HTR-8/SVneo (cell line): Measurements from ENCODE around the gene ALOX12B.
"Not testable (repeated sequence)": the region's sequence is repeated elsewhere in the genome, so short reads cannot be mapped to it uniquely, and the experiment has no call there.

Experiments
- DNase-seq: peaks from one replicate; pipeline ENCODE4 v3.0.0; 2011; ENCODE audit warnings: low spot score, mixed read lengths; ENCODE audit not compliant: insufficient read length
- FAIRE-seq: peaks from 2 replicates; lab custom pipeline; 2011; peaks lifted over from hg19 to GRCh38; lab: Jason Lieb, UNC

The ALOX12B gene

DNA sequence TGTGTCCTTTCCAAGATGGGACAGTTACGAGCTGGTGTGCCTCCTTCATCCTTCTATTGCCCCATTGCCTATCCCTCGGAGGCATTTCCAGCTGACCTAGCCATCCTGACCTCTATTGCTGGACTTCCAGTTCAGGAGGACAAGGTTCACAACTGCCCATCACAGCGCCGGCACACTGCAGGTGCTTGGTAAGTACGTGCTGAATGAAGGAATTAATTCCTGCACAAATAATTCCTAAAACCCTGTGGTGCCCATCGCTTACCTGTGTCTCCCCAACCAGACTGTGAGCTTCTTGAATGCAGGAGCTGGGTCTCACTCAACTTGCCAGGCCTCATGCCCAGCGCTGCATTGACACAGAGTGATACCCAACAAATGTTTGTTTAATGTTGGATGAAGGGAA is 35.7 kb downstream of the ALOX12B start:
- FAIRE-seq (peak; percentile 63), DNase-seq (no peak)

DNA sequence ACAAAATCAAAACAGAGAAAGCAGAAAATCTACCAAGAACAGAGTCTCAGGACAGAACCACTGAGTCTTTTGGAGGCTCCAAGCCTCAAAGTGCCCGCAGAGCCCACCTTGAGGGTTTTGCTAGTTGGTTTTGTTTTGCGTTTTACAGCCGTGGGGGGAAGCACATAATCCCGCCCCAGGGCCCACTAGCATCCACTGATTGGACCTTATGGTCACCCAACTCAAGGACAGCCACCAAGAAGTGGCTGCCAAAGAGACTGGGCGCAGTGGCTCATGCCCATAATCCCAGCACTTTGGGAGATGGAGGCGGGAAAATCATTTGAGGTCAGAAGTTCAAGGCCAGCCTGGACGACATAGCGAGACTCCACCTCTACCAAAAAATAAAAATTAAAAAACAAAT is 38.8 kb downstream of the ALOX12B start:
- DNase-seq: no peak
- FAIRE-seq: no peak

DNA sequence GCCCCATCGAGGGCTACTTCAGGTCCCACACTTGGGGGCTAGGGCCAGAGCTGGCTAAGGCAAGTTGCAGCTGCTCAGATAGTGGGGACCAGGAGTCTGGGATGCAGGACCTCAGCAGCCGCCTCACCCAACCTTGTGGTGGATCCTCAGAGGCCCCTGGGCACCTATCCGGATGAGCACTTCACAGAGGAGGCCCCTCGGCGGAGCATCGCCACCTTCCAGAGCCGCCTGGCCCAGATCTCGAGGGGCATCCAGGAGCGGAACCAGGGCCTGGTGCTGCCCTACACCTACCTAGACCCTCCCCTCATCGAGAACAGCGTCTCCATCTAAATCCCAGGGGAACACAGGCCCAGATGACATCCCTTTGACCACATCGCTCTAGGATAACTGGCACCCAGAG is 39.3 kb downstream of the ALOX12B start:
- no peak for DNase-seq
- no peak for FAIRE-seq

DNA sequence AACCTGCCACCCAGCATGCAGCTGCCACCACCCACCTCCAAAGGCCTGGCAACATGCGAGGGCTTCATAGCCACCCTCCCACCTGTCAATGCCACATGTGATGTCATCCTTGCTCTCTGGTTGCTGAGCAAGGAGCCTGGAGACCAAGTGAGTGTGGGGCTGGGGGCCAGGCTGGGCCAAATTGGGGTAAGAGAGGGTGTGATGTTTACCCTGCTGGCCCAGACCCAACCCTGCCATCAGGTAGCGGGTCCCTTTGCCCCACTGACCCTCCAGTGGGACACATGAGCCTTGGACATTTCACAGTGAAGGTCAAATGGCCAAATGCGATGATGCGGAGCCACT is 39.8 kb downstream of the ALOX12B start:
- DNase-seq: no peak
- FAIRE-seq: no peak

DNA sequence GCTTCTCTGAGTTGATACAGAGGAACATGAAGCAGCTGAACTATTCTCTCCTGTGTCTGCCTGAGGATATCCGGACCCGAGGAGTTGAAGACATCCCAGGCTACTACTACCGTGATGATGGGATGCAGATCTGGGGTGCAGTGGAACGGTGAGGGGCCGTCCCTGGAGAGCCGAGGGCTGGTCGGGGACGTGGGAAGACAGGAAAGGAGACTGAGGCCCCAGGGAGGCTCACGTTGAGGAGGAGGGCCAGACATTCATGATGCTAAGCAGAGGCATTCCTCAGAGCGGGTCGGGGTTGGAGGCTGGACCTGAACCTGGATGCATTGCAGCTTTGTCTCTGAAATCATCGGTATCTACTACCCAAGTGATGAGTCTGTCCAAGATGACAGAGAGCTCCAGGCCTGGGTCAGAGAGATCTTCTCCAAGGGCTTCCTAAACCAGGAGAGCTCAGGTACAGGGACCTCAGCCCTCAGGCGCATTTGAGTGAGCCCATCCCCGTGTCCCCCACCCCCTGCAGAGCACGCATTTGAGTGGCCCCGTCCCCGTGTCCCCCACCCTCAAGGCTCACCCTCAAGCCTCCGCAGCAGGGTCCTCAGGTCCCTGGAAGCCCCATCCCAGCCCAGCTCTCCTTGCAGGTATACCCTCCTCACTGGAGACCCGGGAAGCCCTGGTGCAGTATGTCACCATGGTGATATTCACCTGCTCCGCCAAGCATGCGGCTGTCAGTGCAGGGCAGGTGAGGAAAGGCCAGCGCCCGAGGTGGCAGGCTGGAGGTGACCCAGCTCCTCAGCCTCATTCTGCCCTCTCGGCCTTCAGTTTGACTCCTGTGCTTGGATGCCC is 40.4 kb downstream of the ALOX12B start:
- FAIRE-seq (no peak), DNase-seq (no peak)

DNA sequence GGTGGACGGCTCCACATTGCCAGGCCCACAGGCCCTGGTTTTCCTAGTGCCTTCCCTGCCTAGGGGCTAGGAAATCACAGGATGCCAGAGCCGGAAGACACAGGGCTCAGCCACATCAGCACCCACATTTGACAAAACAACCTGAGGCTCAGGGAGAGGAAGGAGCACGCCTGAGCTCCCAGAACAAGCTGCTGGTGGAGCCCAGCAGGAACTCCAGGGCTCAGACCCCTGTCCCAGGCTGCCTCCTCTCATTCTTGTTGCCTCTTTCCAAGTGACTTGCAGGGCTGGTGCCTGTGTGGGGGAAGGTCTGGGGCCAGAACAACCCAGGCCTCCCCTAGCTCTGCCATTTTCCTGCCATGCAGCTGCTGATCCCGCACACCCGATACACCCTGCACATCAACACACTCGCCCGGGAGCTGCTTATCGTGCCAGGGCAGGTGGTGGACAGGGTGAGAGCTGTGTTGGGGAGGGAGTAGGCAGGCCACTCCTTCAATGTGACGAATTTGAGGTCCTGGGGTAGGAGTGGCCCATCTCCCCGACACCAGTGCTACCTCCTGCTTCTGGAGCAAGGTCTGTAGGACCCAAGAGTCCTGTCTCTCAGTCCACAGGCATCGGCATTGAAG is 41.1 kb downstream of the ALOX12B start:
- DNase-seq (no peak), FAIRE-seq (no peak)

DNA sequence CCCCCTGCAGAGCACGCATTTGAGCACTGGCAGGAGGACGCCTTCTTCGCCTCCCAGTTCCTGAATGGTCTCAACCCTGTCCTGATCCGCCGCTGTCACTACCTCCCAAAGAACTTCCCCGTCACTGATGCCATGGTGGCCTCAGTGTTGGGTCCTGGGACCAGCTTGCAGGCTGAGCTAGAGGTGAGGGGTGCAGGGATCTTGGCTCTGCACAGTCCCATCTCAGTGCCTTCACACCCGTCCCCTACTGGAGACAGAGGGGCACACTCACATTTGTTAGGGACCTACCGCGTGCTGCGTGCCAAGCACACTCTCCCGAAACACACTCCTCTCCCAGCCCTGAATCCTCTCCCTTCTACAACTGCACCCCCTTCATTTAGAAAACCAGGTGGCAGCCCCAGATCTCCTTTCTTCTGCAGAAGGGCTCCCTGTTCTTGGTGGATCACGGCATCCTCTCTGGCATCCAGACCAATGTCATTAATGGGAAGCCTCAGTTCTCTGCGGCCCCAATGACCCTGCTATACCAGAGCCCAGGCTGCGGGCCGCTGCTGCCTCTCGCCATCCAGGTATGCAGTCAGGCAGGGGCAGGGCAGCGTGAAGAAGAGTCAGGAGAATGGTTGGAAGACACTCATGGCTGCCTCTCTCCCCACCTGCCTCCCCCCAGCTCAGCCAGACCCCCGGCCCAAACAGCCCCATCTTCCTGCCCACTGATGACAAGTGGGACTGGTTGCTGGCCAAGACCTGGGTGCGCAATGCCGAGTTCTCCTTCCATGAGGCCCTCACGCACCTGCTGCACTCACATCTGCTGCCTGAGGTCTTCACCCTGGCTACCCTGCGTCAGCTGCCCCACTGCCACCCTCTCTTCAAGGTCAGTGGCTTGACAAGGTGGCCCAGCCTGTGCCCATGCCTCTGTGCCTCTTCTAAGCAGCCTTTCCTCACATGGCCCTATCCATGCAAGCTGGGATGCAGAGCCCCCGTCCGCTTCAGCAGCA is 42.4 kb downstream of the ALOX12B start:
- no peak for DNase-seq
- FAIRE-seq: no peak

DNA sequence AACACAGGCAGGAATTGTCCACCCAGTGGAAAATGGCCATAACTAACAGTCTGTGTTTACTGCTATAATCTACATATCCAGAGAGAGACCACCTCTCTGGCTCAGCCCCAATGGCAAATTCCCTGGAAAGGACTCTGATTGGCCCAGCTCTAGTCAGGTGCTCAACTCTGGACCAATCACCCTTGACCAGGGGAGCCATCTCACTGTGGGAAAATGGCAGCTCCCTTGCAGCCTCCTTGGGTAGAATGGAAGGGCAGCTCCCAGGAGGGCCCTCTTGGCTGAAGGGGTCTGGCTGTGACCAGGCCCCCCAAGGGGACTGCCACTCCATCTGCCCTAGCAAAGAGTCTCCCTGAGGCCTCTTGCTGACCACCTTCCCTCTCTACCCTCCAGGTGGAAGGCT is 45.5 kb downstream of the ALOX12B start:
- FAIRE-seq (no peak), DNase-seq (no peak)

DNA sequence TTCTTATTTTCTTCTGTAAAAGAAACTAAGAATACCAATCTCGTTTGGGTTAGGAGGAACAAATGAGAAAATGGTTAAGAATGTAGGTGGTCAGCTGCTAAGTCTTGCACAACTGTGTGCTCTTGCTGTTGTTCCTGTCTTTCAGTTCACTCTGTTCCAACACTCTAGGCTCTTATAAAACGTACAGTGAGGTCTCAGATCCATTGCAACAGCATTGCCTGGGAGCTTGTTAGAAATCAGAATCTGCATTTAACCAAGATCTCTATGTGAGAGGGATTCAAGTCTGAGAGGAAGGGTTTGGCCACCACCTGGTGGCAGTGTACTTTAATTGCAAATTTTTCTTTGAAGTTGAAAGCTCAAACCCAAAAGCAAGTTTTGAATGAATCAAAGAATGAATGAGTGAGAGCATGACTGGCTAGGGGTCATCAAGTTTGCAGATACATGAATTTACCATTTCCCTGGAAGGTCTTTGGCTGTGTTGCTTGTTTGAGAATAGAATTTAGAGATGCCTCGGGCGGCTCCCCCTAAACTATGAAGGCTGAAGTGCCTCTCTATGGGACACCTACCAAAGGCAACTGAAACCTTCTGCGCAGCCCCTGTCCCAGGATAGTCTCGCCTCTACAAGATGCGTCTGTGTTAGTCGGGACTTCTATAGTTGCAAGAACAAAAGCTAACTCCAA is 46.1 kb downstream of the ALOX12B start:
- DNase-seq (peak; percentile 63), FAIRE-seq (peak; percentile 66)

DNA sequence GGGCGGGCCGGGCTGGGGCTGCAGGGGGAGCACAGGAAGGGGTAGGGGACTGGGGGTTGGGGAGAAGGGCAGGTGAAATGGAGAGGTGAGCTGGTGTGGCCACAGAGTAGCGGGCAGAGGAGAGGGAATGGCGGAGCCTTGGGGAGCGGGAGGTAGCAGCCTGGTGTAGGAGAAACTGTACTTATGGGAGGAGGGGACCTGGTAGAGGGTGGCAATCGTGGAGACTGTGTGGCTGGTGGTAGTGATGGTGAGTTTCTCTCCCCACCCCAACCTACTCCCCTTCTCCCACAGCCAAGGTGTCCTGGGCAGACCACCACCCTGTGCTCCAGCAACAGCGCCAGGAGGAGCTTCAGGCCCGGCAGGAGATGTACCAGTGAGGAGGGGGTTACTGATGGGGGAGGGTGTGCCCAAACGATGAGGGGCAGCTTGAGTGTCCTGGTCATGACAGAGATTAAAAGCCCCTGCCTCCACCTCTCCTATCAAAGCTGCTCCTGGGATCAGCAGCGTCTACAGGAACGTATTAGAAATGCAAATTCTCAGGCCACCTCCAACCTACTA is 47.8 kb downstream of the ALOX12B start:
- FAIRE-seq (no peak), DNase-seq (no peak)

DNA sequence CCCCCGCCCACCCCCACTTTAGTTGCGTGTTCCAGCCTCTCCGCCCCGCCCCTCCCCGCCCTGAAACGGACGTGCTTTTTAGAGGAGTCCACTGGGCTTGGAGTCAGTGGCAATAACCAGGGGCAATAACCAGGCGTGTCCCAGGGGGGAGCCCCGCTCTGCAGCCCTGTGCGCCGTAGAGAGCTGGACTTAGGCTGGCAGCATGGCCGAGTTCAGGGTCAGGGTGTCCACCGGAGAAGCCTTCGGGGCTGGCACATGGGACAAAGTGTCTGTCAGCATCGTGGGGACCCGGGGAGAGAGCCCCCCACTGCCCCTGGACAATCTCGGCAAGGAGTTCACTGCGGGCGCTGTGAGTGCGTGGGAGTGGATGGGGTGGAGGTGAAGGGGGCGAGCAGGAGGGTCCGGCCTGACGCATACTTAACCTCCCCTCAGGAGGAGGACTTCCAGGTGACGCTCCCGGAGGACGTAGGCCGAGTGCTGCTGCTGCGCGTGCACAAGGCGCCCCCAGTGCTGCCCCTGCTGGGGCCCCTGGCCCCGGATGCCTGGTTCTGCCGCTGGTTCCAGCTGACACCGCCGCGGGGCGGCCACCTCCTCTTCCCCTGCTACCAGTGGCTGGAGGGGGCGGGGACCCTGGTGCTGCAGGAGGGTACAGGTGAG is 48.4 kb downstream of the ALOX12B start, which contains the start of gene ALOX15B:
Gene ALOX15B (plus strand): TSS at position 106 of the 657 bp plus-strand sequence. CDS start 97 bp downstream, at position 203.
- DNase-seq (no peak), FAIRE-seq (no peak)

DNA sequence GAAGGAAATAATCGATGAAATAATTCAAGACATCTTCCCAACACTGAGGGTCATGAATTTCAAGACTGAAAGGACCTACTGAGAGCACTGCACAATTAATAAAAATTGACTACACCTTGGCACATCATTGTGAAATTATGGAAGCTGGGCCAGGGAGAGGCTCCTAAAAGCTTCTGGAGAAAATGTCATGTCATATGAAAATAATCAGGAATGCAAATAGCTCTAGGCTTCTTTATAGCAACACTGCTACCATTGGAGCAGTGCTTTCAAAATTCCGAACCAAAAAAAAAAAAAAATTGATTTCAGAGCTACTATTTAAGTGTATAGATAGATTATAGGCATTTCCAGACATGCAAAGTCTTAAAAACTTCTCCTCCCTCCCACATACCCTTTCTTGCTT is 55.1 kb downstream of the ALOX12B start:
- DNase-seq: no peak
- no peak for FAIRE-seq

DNA sequence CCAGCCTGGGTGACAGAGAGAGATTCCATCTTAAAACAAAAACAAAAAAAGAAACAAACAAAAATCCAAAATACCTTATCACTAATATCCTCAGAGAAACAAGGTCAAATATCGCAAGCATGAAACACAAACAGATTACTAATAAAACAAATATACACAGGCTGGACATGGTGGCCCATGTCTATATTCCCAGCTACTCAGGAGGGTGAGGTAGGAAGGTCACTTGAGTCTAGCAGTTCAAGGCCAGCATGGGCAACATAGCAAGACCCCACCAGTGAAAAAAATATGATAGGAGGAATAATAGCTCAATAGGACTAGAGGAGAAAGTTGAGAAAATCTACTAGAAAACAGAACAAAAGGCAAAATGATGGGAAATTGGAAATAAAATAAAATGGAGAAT is 55.6 kb downstream of the ALOX12B start:
- no peak for DNase-seq
- no peak for FAIRE-seq

DNA sequence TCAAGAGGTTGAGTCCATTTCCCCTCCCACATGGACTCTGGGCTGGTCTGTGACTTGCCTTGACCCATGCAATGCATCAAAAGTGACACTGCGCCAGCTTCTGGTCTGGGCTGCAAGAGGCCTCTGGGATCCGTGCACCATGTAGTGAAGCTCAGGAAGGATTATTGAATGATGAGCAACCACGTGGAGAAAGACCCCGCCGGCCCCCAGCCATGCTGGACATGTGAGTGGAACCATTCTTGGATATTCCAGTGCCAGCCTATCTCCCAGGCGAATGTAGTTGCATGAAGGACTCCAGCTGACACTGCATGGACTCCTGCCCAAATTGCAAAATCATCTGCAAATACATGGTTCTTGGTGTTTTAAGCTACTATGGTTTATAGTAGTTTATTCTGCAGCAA is 56.3 kb downstream of the ALOX12B start:
- FAIRE-seq (no peak), DNase-seq (no peak)

DNA sequence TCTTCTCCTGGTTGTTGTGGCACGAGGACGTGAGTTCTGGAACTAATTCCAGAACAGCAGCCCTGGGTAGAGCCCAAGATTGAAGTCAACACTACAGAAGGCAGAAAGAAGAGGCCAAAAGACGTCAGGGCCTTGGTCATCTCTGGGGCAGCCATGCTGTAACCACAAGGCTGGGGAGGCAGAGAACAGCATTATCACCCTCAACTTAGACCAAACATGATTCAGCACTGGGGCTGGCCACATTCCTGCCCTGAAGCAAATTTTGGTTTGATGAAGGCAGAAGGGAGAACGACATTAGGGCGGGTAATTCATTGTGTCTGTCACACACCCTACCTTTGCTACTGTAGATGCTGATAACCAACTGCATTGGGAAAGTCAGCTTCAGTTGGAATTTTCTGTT is 58.4 kb downstream of the ALOX12B start:
- FAIRE-seq (peak; percentile 88), DNase-seq (no peak)

DNA sequence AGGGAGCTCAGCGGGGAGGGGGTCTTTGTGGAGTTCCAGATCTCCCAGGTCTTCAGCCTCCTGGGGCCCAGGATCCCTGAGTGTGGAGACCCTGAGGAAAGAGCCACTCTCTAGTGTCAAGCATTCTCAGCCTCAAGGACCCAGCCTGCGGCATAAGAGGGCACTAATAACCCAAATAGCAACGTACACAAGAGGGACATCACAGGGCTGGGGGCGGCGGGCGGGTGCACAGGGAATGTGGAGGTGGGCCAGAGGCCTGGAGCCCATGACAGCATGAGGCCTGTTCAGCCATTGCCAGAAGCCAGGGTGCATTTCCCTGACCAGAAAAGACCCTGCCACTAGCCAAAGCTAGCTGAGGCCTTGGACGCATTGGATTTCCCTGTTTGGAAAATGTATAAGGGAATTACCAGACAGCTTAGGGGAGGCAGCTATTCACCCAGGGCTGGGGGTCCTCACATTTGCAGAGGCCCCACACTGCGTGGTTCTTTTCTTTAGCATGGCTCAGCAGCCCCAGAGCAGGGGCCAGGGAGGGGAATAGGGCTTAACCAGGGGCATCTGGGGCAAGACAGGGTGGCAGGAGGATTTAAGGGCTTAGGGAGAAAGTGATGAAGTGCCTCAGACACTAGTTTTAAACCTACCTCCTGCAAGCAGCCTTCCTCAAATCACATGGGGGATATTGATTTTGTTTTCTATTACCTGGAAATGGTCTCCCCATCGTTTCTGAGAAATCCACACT is 62.2 kb downstream of the ALOX12B start:
- no peak for FAIRE-seq

DNA sequence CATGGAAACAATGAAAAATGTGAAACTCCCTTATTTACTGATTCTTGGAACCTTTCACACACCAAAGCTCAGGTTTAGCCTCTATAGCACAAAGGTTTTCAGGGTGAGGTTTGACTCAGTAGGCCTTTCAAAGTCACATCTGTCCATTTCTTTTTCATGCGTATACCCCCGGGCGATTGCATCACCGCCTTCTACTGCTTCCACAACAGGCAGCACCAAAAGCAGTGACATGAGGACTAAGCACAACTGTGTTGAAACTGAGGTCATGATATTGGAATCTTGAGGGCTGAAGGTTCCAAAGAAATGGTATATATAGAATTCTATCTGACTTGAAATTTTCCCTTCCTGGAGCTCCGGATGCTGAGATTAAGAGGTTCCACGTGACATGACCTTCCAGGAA is 63.4 kb downstream of the ALOX12B start:
- not testable (repeated sequence) for FAIRE-seq, DNase-seq

More for the DNA sequence above, 62.2 kb downstream of the ALOX12B start:
- no peak for DNase-seq
